ENCODE results near the gene FHL2. TPM values are rescaled to one million over a fixed set of nuclear protein-coding genes. Genes with fewer than 3 reads are reported as not detected.

FHL2 gene
- total RNA-seq, 1 experiment from 2014 or later, result 45.4 TPM

DNA sequence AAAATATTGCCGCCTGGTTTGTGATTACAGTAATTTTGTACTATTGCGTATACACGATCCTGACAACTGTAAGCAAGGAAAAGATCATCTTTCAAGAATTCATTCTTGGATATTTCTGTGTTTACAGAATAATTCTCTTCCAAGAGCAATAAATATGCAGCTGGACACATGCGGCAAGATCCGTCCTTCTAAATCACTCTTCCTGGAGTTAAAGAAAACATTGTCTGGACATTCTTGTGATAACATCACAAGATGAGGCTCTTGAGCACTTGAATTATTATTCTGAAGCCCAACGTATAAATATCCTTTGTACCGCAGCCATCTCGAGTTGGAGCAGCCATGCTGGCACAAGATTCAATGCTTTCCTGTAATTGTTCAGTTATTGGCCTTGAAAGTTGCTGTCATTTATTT, 9.9 kb downstream of the FHL2 start:
- no peak for DNase-seq
- Histone ChIP-seq H3K36me3 (ENCODE audit: control insufficient read depth, insufficient read depth, low read length) (no peaks in the 10 kb centered on the region), H3K4me1 (peaks cover 34% of the 10 kb centered on the region), H3K27me3 (replicated peaks; ENCODE audit: control insufficient read depth, insufficient read depth, low read length) (no peaks in the 10 kb centered on the region), H3K9me3 (no peaks in the 10 kb centered on the region), H3K4me3 (ENCODE audit: low read depth, low read length) (no peak overlapping the region)
- Mint-ChIP-seq H3K4me3 (ENCODE audit: unreplicated experiment) (no peak overlapping the region), H3K27me3 (ENCODE audit: insufficient read depth, unreplicated experiment) (no peaks in the 10 kb centered on the region), H3K27ac (ENCODE audit: unreplicated experiment) (peak overlapping the region; percentile 20), H3K9me3 (ENCODE audit: unreplicated experiment) (no peaks in the 10 kb centered on the region), H3K36me3 (ENCODE audit: insufficient read depth, unreplicated experiment) (peaks cover 79% of the 10 kb centered on the region), H3K4me1 (ENCODE audit: low read depth, unreplicated experiment) (peaks cover 31% of the 10 kb centered on the region)
- no TSS peak for BruUV-seq (replicated peaks)
- ChIA-PET CTCF (no interaction called here), POLR2A (no interaction called here)
- TF ChIP-seq, protein P1, sequence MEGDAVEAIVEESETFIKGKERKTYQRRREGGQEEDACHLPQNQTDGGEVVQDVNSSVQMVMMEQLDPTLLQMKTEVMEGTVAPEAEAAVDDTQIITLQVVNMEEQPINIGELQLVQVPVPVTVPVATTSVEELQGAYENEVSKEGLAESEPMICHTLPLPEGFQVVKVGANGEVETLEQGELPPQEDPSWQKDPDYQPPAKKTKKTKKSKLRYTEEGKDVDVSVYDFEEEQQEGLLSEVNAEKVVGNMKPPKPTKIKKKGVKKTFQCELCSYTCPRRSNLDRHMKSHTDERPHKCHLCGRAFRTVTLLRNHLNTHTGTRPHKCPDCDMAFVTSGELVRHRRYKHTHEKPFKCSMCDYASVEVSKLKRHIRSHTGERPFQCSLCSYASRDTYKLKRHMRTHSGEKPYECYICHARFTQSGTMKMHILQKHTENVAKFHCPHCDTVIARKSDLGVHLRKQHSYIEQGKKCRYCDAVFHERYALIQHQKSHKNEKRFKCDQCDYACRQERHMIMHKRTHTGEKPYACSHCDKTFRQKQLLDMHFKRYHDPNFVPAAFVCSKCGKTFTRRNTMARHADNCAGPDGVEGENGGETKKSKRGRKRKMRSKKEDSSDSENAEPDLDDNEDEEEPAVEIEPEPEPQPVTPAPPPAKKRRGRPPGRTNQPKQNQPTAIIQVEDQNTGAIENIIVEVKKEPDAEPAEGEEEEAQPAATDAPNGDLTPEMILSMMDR (IDR thresholded peaks at IDR 0.05; ENCODE audit: insufficient read depth in 1 of 2, low read depth in 1 of 2, low read length in 1 of 2, severe bottlenecking in 1 of 2, unreplicated experiment in 1 of 2), result no peak
- intact Hi-C loops (cut with micrococcal nuclease; ENCODE audit: unreplicated experiment), result no loop called here

DNA sequence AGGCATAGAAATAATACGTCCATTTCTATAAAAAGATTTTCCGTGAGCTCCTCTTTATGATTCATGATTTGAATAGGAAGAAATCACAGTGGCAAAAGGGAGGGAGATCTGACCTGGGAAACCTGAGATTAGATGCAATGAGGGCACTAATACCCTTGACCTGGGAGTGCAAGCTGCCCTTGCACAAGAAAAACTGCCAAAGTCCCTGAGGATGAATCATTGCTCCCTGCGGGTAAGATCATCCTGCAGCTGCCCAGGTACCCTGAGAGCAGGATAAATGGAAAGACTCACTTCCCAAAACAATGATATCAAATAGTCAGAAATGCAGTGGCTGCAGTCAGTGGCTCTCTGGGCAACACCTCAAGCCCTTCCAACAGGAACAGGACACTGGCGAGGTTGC, 11.6 kb downstream of the FHL2 start:
- H3K4me1 Mint-ChIP-seq (ENCODE audit: low read depth, unreplicated experiment), result peaks cover 18% of the 10 kb centered on the region
- no peak overlapping the region for H3K4me3 Mint-ChIP-seq (ENCODE audit: unreplicated experiment)
- no peaks in the 10 kb centered on the region for H3K36me3 ChIP-seq (ENCODE audit: control insufficient read depth, insufficient read depth, low read length)
- ChIA-PET CTCF (interaction anchor here (1.3 kb wide), 1 partner anchor 42 kb away, joined by 3 read pairs; no protein-coding TSS in a partner anchor), POLR2A (no interaction called here)
- no peak overlapping the region for H3K4me3 ChIP-seq (ENCODE audit: low read depth, low read length)
- intact Hi-C loops (cut with micrococcal nuclease; ENCODE audit: unreplicated experiment), result no loop called here
- peak overlapping the region; percentile 46 for H3K27ac Mint-ChIP-seq (ENCODE audit: unreplicated experiment)
- H3K9me3 ChIP-seq, result no peaks in the 10 kb centered on the region
- no TSS peak for BruUV-seq (replicated peaks)
- H3K36me3 Mint-ChIP-seq (ENCODE audit: insufficient read depth, unreplicated experiment), result peaks cover 81% of the 10 kb centered on the region
- TF ChIP-seq, protein P1 (IDR thresholded peaks at IDR 0.05; ENCODE audit: insufficient read depth in 1 of 2, low read depth in 1 of 2, low read length in 1 of 2, severe bottlenecking in 1 of 2, unreplicated experiment in 1 of 2), result no peak
- DNase-seq, result no peak
- H3K27me3 ChIP-seq (replicated peaks; ENCODE audit: control insufficient read depth, insufficient read depth, low read length), result no peaks in the 10 kb centered on the region
- no peaks in the 10 kb centered on the region for H3K27me3 Mint-ChIP-seq (ENCODE audit: insufficient read depth, unreplicated experiment)
- no peaks in the 10 kb centered on the region for H3K9me3 Mint-ChIP-seq (ENCODE audit: unreplicated experiment)
- H3K4me1 ChIP-seq, result peaks cover 31% of the 10 kb centered on the region

DNA sequence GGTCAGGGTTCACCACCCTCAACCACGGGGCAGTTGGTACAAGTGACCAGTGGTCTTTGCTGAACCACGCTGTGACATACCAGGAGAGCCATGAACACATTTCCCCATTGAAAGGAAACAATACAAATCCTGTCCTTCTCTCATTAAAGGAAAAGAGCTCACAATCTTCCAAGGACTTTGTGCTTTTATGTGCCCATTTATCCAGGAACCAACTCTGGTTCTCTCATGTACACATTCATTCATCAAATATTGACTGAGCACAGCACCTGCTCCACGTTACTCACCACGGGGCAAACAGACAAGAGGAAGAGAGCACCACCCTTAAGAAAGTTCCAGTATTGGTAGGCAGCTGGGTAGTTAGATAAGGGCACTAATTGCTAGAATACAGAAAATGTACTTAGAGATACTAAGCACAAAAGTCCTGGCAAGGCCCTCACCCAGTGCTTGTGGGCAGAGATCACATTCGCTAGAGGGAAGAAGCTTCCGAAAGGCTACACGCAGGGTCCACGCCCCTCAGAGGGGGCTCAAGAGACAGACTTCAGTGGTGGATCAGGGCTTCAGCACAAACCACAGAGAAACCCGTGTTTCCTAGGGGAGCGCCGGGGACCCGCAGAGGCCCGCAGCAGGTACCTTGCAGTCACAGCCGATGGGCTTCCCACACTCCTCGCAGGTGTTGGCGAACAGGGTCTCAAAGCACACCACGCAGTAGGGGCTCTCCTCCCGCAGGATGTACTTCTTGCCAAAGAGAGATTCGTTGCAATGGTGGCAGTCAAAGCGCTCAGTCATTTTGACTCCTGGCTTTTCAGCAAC, 12.9 kb downstream of the FHL2 start:
- Mint-ChIP-seq H3K4me1 (ENCODE audit: low read depth, unreplicated experiment) (peaks cover 6% of the 10 kb centered on the region), H3K4me3 (ENCODE audit: unreplicated experiment) (no peak overlapping the region), H3K27me3 (ENCODE audit: insufficient read depth, unreplicated experiment) (no peaks in the 10 kb centered on the region), H3K36me3 (ENCODE audit: insufficient read depth, unreplicated experiment) (peaks cover 83% of the 10 kb centered on the region), H3K27ac (ENCODE audit: unreplicated experiment) (no peak overlapping the region), H3K9me3 (ENCODE audit: unreplicated experiment) (no peaks in the 10 kb centered on the region)
- ChIA-PET CTCF (interaction anchor here (0.6 kb wide), 1 partner anchor 18 kb away, joined by 6 read pairs; no protein-coding TSS in a partner anchor), POLR2A (no interaction called here)
- no peaks in the 10 kb centered on the region for H3K27me3 ChIP-seq (replicated peaks; ENCODE audit: control insufficient read depth, insufficient read depth, low read length)
- TF ChIP-seq, protein P1 (IDR thresholded peaks at IDR 0.05; ENCODE audit: insufficient read depth in 1 of 2, low read depth in 1 of 2, low read length in 1 of 2, severe bottlenecking in 1 of 2, unreplicated experiment in 1 of 2), result no peak
- BruUV-seq (replicated peaks), result no TSS peak
- no peak for DNase-seq
- H3K9me3 ChIP-seq, result no peaks in the 10 kb centered on the region
- H3K4me3 ChIP-seq (ENCODE audit: low read depth, low read length), result no peak overlapping the region
- peaks cover 19% of the 10 kb centered on the region for H3K4me1 ChIP-seq
- no peaks in the 10 kb centered on the region for H3K36me3 ChIP-seq (ENCODE audit: control insufficient read depth, insufficient read depth, low read length)
- intact Hi-C loops (cut with micrococcal nuclease; ENCODE audit: unreplicated experiment), result loop anchor here (2.0 kb wide), 1 partner anchor 69 kb away; no protein-coding TSS in a partner anchor

Data from Caco-2 (cell line).